HG03196 (cell line): ENCODE results near the gene NR2E1.

Source experiments
- ATAC-seq: cut with Tn5 transposase; IDR thresholded peaks from one replicate; pipeline ENCODE4 v1.9.1; 2021; ENCODE audit not compliant: unreplicated experiment

NR2E1 gene

GRCh38 chr6:108170332-108171290 lies 4.8 kb downstream of the NR2E1 start:
- no peak for ATAC-seq

GRCh38 chr6:108171291-108171917 lies 5.6 kb downstream of the NR2E1 start:
- no peak for ATAC-seq

- ATAC-seq, result no peak
These were observed 6.2 kb downstream of the NR2E1 start for GRCh38 chr6:108171918-108172516.

DNA sequence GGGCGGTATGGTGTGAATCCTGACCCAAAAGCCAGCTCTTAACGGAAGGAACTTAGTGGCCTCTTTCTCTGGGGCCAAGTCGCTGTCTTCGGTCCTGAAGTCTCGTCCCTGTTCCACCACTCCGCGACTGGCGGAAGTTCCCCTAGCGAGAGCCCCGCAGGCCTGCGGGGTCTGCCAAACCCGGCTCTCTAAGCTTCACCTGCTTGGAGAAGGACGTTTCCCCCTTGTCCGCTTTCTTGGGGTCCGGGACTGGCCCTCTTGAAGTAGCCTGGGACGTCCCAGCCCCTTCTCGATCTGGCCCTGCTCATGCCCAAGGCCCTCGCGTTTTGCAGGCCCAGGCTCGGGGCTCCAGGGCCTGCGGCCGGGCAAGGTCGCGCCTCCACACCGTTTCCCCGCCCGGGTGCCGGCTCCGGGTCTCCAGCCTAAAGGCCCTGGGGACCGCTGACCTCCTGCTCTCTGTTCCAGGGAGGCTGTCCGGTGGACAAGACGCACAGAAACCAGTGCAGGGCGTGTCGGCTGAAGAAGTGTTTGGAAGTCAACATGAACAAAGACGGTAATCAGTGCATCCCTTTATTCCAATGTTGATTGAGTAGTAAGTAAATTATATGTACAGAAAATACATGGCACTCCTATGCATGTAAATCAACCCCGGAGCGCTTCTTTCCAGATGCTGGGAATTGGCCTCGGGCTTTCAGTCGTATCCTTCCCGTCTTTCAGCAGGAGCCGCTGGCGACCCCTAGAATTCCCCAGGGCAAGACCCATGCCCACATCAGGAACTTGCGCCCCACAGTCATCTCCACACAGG lies 8.8 kb downstream of the NR2E1 start:
- no peak for ATAC-seq

DNA sequence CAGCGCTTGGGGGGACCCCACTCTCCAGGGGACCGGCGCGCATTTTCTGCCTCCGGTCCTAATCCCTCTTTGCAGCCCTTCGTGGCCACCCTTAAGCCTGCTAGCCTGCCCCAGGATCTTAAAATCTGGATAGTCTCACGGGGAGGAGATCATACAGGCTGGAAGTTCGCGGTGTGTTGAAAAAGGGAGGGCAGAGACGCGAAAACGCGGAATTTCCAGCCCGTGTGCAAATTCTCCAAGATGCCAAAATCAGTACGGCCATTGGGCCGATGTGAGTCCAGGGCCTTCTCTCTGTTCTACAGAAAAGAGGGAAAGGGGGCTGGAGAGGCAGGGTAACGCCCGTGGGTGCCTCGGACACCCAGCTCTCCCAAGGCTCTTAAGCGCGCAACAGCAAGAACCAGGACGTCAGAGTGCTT lies 9.4 kb downstream of the NR2E1 start:
- no peak for ATAC-seq

DNA sequence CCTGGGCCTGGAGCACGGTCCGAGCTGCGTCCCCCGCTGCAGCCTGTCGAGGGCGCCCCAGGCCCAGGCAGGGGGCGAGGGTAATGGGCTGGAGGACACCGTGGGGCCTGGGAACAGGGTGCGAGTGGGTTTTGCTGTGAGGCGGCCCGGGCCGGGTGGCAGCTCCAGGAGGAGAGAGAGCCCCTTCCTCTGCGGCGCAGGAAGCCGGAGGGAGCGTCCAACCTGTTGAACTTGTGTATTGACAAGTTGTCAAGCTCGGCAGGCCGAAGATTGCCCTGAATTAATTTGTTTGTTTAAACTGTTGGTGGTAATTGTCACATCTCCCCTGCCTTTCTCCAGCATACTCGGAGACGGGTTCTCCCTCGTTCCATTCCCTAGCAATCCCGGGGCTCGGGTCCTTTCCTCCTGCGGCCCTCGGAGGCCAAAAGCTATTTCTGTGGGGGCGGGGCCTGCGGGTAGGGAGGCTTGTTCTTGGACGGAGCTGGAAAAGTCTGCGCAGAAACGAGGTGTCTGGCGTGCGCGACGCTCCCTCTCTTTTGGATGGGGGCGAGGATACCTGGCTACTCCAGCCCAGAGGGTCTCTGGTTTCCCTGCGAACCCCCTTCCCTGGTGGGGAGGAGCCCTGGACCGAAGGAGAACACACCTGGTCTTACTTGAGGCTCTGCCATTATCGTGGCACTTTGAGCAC lies 9.9 kb downstream of the NR2E1 start:
- ATAC-seq, result no peak

DNA sequence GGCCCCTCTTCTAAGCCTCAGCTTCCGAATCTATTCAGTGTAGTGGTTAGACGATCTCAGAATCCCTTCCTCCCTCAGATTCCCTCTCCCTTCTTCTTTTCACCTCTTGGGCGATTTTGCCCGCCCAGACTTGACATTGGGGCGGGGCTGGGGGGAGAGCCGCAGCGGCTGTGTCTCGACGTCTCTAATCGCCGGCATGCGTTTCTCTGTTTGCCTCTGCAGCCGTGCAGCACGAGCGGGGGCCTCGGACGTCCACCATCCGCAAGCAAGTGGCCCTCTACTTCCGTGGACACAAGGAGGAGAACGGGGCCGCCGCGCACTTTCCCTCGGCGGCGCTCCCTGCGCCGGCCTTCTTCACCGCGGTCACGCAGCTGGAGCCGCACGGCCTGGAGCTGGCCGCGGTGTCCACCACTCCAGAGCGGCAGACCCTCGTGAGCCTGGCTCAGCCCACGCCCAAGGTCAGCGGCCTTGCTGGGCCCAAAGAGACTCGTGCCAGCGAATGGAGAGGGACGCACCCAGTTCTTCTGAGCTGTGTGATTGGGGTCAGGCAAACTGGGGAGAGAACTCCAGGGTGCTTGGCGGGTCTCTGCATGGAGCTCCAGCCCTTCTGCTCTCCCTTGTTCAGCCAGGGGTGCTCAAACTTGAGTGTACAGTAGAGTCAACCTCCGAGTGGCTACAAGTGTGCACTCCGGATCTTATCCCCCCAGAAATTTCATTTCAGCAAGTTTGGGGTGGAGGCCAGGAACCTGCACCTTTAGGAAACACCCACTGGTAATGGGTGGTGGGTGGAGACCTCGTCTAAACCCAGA lies 10.7 kb downstream of the NR2E1 start:
- ATAC-seq, result no peak

DNA sequence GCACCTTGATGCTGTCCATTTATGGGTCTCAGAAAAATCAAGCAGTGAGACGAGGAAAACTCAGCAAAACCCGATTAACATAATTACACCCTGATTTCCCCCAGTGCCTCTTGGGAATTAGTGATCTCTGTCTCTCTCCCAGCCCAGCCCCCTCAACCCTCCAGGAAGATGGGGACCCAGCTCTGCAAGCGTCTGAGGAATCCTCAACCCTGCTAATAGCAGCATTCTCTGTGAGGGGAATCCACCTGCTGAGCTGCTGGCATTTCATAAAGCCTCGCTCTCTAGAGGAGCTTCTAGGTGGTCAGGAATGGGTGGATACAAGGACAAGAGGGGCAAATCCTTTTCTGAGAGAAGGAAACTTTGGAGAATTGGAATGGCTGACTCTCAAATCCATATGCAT lies 13.9 kb downstream of the NR2E1 start:
- no peak for ATAC-seq

GRCh38 chr6:108180266-108180665 lies 14.4 kb downstream of the NR2E1 start:
- ATAC-seq, result no peak

DNA sequence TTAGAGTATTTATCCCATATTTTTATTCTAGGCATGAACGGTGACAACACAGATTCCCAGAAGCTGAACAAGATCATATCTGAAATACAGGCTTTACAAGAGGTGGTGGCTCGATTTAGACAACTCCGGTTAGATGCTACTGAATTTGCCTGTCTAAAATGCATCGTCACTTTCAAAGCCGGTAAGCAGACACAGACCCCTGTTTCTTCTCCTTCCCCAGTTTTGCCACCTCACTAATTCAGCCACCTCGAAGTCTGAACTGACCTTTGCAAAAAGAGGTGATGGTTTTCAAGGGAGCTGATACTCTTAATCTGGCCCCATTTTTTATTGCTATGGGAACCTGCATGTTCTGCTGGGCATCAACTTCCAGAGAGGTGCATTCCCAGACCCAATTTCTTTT lies 15.0 kb downstream of the NR2E1 start:
- ATAC-seq, result no peak

DNA sequence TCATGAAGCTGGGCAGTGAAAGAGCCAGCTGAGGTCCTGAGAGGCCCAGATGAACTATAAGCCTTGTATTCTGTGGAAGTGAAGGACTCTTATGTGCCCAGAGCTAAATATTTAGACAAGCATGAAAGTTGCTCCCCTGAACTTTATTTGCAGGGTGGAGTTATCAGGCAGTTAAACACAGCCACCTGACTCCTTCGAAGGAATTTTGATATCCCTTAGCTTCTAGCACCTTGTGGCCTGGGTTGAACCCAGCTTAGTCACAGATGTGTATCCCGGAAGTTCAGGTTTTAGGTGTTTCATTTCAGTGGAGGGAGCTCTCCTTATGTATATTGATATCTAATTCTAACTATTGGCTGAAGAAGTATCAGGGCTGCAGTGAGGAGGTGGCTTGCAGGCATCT lies 20.4 kb downstream of the NR2E1 start:
- no peak for ATAC-seq

DNA sequence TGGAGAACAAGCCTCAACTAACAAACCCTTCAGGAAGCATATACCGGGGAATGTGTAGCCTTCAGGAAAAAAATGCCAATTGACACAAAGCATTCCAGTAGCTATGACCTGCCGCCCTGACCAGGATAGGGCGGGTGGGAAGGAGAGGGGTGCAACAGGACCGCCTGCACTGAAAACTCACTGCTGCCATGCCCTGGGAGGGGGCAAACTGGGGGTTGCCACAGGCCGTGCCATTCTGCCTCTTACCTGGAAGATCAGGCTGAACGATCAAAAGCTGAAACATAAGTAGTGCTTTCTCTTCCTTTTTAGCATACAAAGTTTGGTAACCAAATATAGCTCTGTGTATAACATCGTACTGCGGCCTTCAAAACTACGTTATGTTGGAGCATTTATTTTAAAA lies 21.7 kb downstream of the NR2E1 start:
- ATAC-seq, result no peak

- ATAC-seq, result no peak
These were observed 27.3 kb downstream of the NR2E1 start for GRCh38 chr6:108193131-108193530.

DNA sequence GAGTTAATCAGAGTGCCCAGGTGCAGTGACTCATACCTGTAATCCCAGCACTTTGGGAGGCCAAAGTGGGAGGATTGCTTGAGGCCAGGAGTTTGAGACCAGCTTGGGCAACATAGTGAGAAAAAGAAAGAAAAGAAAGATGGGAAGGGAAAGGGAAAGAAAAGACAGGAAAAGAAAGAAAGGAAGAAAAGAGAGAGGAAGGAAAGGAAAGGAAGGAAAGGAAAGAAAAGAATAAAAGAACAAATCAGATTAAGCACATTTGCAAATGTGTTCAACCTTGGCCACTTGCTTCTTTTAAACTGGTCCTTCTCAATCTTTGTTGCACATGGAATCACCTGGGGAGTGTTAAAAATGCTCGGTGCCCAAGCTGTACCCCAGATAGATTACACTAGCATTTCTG lies 28.0 kb downstream of the NR2E1 start:
- ATAC-seq, result no peak

- ATAC-seq, result no peak
These were observed 28.7 kb downstream of the NR2E1 start for GRCh38 chr6:108194503-108194902.

DNA sequence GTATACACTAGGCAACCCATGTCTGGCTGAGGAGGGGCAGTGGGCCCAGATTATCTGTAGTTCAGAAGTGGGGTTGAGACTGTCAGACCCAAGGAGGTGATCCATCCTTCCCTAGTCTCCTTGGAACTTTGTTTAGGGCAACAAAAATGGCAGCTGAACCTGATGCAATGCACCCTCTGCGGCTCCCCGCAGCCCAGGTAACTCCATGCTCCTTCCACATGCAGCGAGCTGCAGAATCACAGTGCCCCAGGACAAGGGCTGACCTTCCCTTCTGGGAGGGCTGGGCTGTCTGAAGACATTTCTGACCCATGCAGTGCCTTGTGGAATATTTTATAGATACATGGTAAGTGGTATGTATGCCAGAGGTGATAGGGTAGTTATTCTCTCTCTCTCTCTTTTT lies 29.4 kb downstream of the NR2E1 start:
- no peak for ATAC-seq

DNA sequence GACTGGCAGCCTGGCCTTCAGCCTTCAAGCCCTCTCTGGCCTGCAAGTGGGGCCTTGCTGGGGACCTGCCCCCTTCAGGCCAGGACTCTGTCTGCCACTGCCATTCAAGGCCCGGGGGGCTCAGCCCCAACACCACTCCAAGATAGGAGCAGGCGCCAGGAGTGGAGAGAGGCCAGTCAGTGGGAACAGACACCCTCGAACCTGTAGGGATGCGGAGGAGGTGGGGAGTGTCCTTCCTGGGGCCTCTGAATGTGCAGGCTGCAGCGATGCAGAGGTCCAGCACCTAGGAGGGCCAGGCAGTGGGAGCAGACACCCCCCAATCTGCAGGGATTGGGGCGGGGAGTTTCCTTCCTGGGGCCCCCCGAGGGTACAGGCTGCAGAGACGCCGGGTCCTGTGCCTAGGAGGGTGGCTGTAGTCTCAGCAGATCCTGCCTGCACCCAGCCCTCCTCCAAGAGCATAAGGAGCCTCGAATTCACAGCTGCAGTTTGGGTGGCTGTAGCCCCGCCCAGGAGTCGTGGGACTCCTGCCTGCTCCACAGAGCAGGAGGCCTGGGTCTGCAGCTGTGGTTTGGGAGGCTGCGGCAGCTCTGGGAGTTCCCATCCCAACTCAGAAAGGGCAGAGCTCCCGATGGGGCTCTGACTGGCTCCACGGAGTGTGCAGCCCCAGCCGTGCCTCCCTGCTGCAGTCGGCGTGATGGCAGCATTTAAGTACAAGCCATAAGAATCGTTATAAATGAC lies 33.1 kb downstream of the NR2E1 start:
- no peak for ATAC-seq

- ATAC-seq, result no peak
These were observed 34.4 kb downstream of the NR2E1 start for GRCh38 chr6:108200186-108200585.

DNA sequence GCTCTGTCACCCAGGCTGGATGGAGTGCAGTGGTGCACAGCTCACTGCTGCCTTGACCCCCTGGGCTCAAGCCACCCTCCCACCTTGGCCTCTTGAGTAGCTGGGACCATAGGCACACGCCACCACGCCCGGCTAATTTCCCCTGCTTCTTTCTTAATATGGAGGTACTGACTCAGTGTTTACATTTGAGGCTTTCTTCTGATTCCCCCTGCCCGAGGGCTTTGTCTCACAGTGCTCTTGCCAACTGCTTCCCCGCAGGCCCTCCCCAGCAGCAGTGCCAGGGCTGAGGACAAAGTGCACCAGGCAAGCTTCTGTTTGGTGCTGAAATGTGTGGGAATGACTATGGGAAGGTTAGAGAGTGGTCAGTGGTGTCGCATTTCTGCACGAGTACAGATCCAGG lies 34.8 kb downstream of the NR2E1 start:
- ATAC-seq, result no peak
